OCI-LY7 (cell line): ENCODE results near the gene AGMO. TPM values are rescaled to one million over a fixed set of nuclear protein-coding genes. Genes with fewer than 3 reads are reported as not detected.

Experiments used
- BruUV-seq: library from RNA; stranded (reverse); fragments of 400-500 nt; replicated peaks from 2 replicates; lab custom pipeline; 2021; lab: Mats Ljungman, UMichigan
- CTCF ChIA-PET: fragments of 300-600 bp; sonication (Branson Sonifier 250); formaldehyde crosslinking; loops from one replicate; lab custom pipeline; 2022; ENCODE audit warnings: antibody characterized with exemption; ENCODE audit not compliant: unreplicated experiment; lab: Charles Lee
- POLR2A ChIA-PET: fragments of 300-600 bp; sonication (Branson Sonifier 250); formaldehyde crosslinking; loops from one replicate; lab custom pipeline; 2022; ENCODE audit warnings: antibody characterized with exemption; lab: Charles Lee
- DNase-seq: peaks from one replicate; pipeline ENCODE4 v3.0.0-alpha.2; 2015; ENCODE audit warnings: low spot score
- H2AFZ ChIP-seq: fragments of 200-600 bp; sonication (generic), shearing (Covaris generic); 2 replicates; pipeline ENCODE4 v1.6.1; 2014; ENCODE audit warnings: mild to moderate bottlenecking, antibody characterized with exemption, low read length, moderate library complexity
- H3K27ac ChIP-seq: fragments of 200-600 bp; sonication (generic); 2 replicates; pipeline ENCODE4 v1.5.1; 2014; ENCODE audit warnings: mixed run types, low read depth, mild to moderate bottlenecking, moderate library complexity, low read length, inconsistent platforms; ENCODE audit not compliant: poor library complexity, severe bottlenecking
- H3K36me3 ChIP-seq: fragments of 200-600 bp; sonication (generic); 2 replicates; pipeline ENCODE4 v1.6.1; 2014; ENCODE audit warnings: mild to moderate bottlenecking, antibody characterized with exemption, low read length, moderate library complexity, mixed read lengths; ENCODE audit not compliant: insufficient read depth
- H3K4me1 ChIP-seq: fragments of 200-600 bp; sonication (generic); 2 replicates; pipeline ENCODE4 v1.5.1; 2014; ENCODE audit warnings: mild to moderate bottlenecking, low read length; ENCODE audit not compliant: insufficient read depth, poor library complexity, severe bottlenecking
- H3K4me2 ChIP-seq: fragments of 200-600 bp; sonication (generic); 2 replicates; pipeline ENCODE4 v1.6.1; 2014; ENCODE audit warnings: mild to moderate bottlenecking, low read length
- H3K4me3 ChIP-seq: fragments of 200-600 bp; sonication (generic); 2 replicates; pipeline ENCODE4 v1.5.1; 2014; ENCODE audit warnings: mild to moderate bottlenecking, low read depth, low read length; ENCODE audit not compliant: poor library complexity, severe bottlenecking
- H3K79me2 ChIP-seq: fragments of 200-600 bp; sonication (generic); 2 replicates; pipeline ENCODE4 v1.6.1; 2016; ENCODE audit warnings: low read depth, mild to moderate bottlenecking, low read length, moderate library complexity, mixed read lengths; ENCODE audit not compliant: insufficient read depth
- H3K9me2 ChIP-seq: fragments of 200-600 bp; sonication (generic); 2 replicates; pipeline ENCODE4 v1.6.1; 2016; ENCODE audit warnings: mild to moderate bottlenecking, low read length, mixed read lengths; ENCODE audit not compliant: insufficient read depth
- H3K9me3 ChIP-seq: fragments of 200-600 bp; sonication (generic); 2 replicates; pipeline ENCODE4 v1.6.1; 2014; ENCODE audit warnings: mild to moderate bottlenecking, mixed run types, low read length, mixed read lengths
- H4K20me1 ChIP-seq: fragments of 200-600 bp; sonication (generic); 2 replicates; pipeline ENCODE4 v1.6.1; 2014; ENCODE audit warnings: mild to moderate bottlenecking, antibody characterized with exemption, low read length, moderate library complexity, mixed read lengths; ENCODE audit not compliant: insufficient read depth
- CTCF ChIP-seq: fragments of 200-600 bp; sonication (generic); conservative IDR thresholded peaks from 2 replicates; pipeline ENCODE4 v1.5.1; 2014; ENCODE audit warnings: mild to moderate bottlenecking, antibody characterized with exemption, low read length, moderate library complexity, mixed read lengths
- EZH2phosphoT487 ChIP-seq: fragments of 200-600 bp; sonication (generic); IDR thresholded peaks from 2 replicates; pipeline ENCODE4 v1.6.1; 2018; ENCODE audit warnings: low read depth, borderline replicate concordance, mild to moderate bottlenecking, mixed run types, antibody characterized with exemption, low read length, moderate library complexity, mixed read lengths
- intact Hi-C: fragments of 100-400 bp; cut with micrococcal nuclease; formaldehyde crosslinking; loops from one replicate; pipeline ENCODE4 v1.10.0; 2022; ENCODE audit not compliant: unreplicated experiment
- total RNA-seq, 2 experiments: library from RNA; depleted of rRNA in 1 of 2; stranded (reverse); fragments of >200 nt in 1 of 2; shearing (Covaris generic) in 1 of 2; gene quantifications; 2 replicates each; pipeline ENCODE4 v1.2.3, GENCODE V29; 2014 to 2022

The AGMO gene
- total RNA-seq, 2 experiments from 2014 or later = not detected

GRCh38 chr7:15507171-15507570, 54.6 kb downstream of the AGMO start:
- CTCF ChIA-PET = no interaction called here
- Histone ChIP-seq H3K4me2 (no peak overlapping the region), H3K79me2 (no peaks in the 10 kb centered on the region), H2AFZ (no peak overlapping the region), H4K20me1 (no peaks in the 10 kb centered on the region), H3K4me3 (no peak overlapping the region), H3K9me3 (no peaks in the 10 kb centered on the region), H3K9me2 (no peaks in the 10 kb centered on the region), H3K4me1 (no peaks in the 10 kb centered on the region), H3K27ac (no peak overlapping the region), H3K36me3 (no peaks in the 10 kb centered on the region)
- no peak for TF ChIP-seq CTCF
- no peak for TF ChIP-seq EZH2phosphoT487
- intact Hi-C loops = no loop called here
- POLR2A ChIA-PET = interaction anchor here (0.7 kb wide), 1 partner anchor 246 kb away, joined by 3 read pairs; no protein-coding TSS in a partner anchor
- DNase-seq = no peak
- no TSS peak for BruUV-seq

GRCh38 chr7:15505761-15506160, 56.1 kb downstream of the AGMO start:
- no peak overlapping the region for H2AFZ ChIP-seq
- no peaks in the 10 kb centered on the region for H3K36me3 ChIP-seq
- no peaks in the 10 kb centered on the region for H3K79me2 ChIP-seq
- POLR2A ChIA-PET = no interaction called here
- H3K9me3 ChIP-seq = no peaks in the 10 kb centered on the region
- H3K4me2 ChIP-seq = no peak overlapping the region
- no peak overlapping the region for H3K4me3 ChIP-seq
- no peak for DNase-seq
- no peaks in the 10 kb centered on the region for H3K4me1 ChIP-seq
- BruUV-seq = no TSS peak
- no peak overlapping the region for H3K27ac ChIP-seq
- no peaks in the 10 kb centered on the region for H3K9me2 ChIP-seq
- H4K20me1 ChIP-seq = no peaks in the 10 kb centered on the region
- CTCF ChIA-PET = no interaction called here
- TF ChIP-seq EZH2phosphoT487 (no peak), CTCF (no peak)
- intact Hi-C loops = no loop called here

GRCh38 chr7:15504351-15504750, 57.5 kb downstream of the AGMO start:
- intact Hi-C loops = no loop called here
- H3K4me2 ChIP-seq = no peak overlapping the region
- H2AFZ ChIP-seq = no peak overlapping the region
- DNase-seq = no peak
- TF ChIP-seq CTCF (no peak), EZH2phosphoT487 (no peak)
- ChIA-PET CTCF (no interaction called here), POLR2A (no interaction called here)
- no peaks in the 10 kb centered on the region for H3K9me3 ChIP-seq
- H3K79me2 ChIP-seq = no peaks in the 10 kb centered on the region
- no peak overlapping the region for H3K4me3 ChIP-seq
- no TSS peak for BruUV-seq
- H3K4me1 ChIP-seq = no peaks in the 10 kb centered on the region
- no peaks in the 10 kb centered on the region for H3K36me3 ChIP-seq
- H3K27ac ChIP-seq = no peak overlapping the region
- no peaks in the 10 kb centered on the region for H3K9me2 ChIP-seq
- H4K20me1 ChIP-seq = no peaks in the 10 kb centered on the region
